Aorta (tissue), 5 donors: ENCODE results near the gene MSI2. TPM values are rescaled to one million over a fixed set of nuclear protein-coding genes. Genes with fewer than 3 reads are reported as not detected.

Experiments used
- ATAC-seq: fragments of 200-7000 bp; cut with Tn5 transposase; one replicate; pipeline ENCODE4 v1.9.1; 2022; ENCODE audit warnings: moderate library complexity; ENCODE audit not compliant: low FRiP score
- DNase-seq, 2 donors: peaks; one replicate each; pipeline ENCODE4 v3.0.0-alpha.2; 2020
- H3K27ac ChIP-seq, 2 donors: one replicate each; pipeline ENCODE4 v1.5.1; 2013; ENCODE audit warnings: low read length in 2 of 2, mild to moderate bottlenecking in 2 of 2, moderate library complexity in 2 of 2, control low read depth in 1 of 2, inconsistent platforms in 1 of 2, low read depth in 1 of 2
- H3K27me3 ChIP-seq, 2 donors: one replicate each; pipeline ENCODE4 v1.6.1; 2013; ENCODE audit warnings: control low read depth in 1 of 2, low read length in 1 of 2, mild to moderate bottlenecking in 1 of 2, moderate library complexity in 1 of 2; ENCODE audit not compliant: insufficient read depth in 2 of 2, control insufficient read depth in 1 of 2
- H3K36me3 ChIP-seq, 2 donors: one replicate each; pipeline ENCODE4 v1.6.1; 2013; ENCODE audit warnings: control low read depth in 1 of 2, low read length in 1 of 2, mild to moderate bottlenecking in 1 of 2; ENCODE audit not compliant: insufficient read depth in 2 of 2, control insufficient read depth in 1 of 2
- H3K4me1 ChIP-seq, 2 donors: one replicate each; pipeline ENCODE4 v1.6.1; 2013; ENCODE audit warnings: low read length in 2 of 2, control low read depth in 1 of 2, mild to moderate bottlenecking in 1 of 2, moderate library complexity in 1 of 2; ENCODE audit not compliant: insufficient read depth in 2 of 2, control insufficient read depth in 1 of 2
- H3K4me3 ChIP-seq, 2 donors: one replicate each; pipeline ENCODE4 v1.5.1; 2013; ENCODE audit warnings: low read length in 2 of 2, control low read depth in 1 of 2, mild to moderate bottlenecking in 1 of 2
- H3K9me3 ChIP-seq: one replicate; pipeline ENCODE4 v1.6.1; 2013; ENCODE audit warnings: mild to moderate bottlenecking, low read length; ENCODE audit not compliant: control insufficient read depth
- WGBS, 2 donors: extraction: QIAGEN DNeasy Blood & Tissue Kit; methylation state at CpG; one replicate each; pipeline ENCODE4 v1.1.7; 2013; 5-methylcytosine and 5-hydroxymethylcytosine counted together
- intact Hi-C, 2 donors: fragments of 100-400 bp; cut with DNase I; formaldehyde crosslinking; loops; one replicate each; pipeline versions ENCODE4 v1.14.2 to v1.15.0; 2022
- polyA plus RNA-seq, 2 donors: library from polyadenylated mRNA; stranded (reverse); fragments of 200-250 nt; gene quantifications; one replicate each; pipeline ENCODE4 v1.2.3, GENCODE V29; 2013
- total RNA-seq, 2 donors: library from RNA; stranded (reverse); fragmentation: NEBNext Ultra II Directional; extraction: Animal tissue kit (Norgen Biotek cat#: 25700); gene quantifications; one replicate each; pipeline ENCODE4 v1.2.1, GENCODE V29; 2021
- donor health status: healthy with polysubstance abuse.
- donor health status: Bipolar disorder and iron deficiency.
- donor health status: DM: no; HTN: no; CAD: no.
- donor health status: DM: no; HTN: no; CAD: no.
- donor health status: DM: yes; HTN: yes; CAD: no.

Gene MSI2
- total and polyA plus RNA-seq, 4 donors = 9.3 to 48.2 (median 29.1) TPM

DNA sequence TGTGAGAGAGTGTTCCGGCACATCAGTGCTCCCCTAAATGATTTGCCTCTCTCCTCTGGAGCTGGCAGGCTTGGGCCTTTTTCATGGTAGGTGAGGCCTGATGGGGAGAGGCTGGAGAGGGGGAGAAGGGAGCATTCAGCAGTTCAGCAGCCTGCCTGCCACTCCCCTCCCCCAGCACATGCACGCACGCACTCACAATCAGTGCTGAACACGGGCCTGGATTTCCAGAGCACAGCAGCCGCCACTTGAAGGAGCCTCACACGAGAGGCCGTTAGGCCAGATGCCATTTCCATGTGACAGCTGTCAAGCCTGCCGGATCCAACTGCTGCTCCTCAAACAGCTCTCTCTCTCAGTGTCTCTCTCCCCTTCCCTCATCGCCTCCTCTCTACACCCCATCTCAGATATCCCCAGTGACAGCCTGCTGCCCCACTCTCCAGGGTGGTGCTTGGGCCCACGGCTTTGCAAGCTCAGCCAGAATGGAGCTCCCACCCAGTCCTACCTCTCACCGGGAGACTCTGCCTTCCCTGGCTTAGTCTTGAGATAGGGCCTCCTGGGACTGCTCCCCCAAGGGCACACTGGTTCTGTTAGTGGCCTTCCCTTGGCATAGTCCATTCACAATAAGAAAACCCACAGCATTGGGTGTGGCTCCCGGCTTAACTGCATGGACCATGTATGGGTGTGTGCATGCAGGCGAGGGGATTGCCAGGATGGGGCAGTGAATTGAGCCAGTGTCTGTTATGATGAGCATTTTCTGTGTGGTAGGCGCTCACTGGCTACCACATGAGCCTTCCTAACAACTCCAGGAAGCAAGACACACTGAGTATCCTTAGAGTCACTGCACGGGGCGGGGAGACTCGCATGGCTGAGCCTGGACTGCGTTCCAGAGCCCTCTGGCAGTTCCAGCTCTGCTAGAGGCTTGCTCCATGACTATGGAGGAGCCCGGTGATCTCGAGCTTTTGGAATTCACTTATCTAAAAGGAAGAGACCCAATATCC, 262.6 kb downstream of the MSI2 start:
- no peaks in the 10 kb centered on the region for H3K9me3 ChIP-seq
- H3K36me3 ChIP-seq = no peaks in the 10 kb centered on the region
- H3K27ac ChIP-seq = no peak overlapping the region
- WGBS, 2 donors = 88 to 89% methylated on average over 20 of the region's 20 CpGs
- H3K27me3 ChIP-seq = no peaks in the 10 kb centered on the region
- H3K4me3 ChIP-seq = no peak overlapping the region
- intact Hi-C loops = loop anchor here in 1 of 2 donors (5.0 kb wide), 1 partner anchor 172 kb away; no protein-coding TSS in a partner anchor
- no peak for ATAC-seq
- H3K4me1 ChIP-seq = no peaks in the 10 kb centered on the region
- peak in 1 of 2 donors; percentile 51 for DNase-seq

DNA sequence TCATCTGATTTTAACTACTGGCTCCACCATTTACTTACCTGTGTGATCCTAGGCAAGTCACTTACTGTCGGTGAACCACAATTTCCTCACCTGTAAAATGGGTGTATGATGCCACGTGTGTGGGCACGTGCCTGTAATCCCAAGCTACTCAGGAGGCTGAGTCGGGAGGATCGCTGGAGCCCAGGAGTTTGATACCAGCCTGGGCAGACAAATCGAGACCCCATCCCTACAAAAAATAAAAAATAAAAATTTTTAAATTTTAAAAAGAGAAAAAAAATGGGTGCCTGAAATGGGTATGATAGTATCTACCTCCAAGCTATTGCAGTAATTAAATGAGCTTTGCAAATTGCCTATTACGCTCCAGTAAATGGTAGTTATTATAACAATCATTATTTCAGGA, 263.5 kb downstream of the MSI2 start:
- Histone ChIP-seq H3K4me3 (no peak overlapping the region), H3K27me3 (no peaks in the 10 kb centered on the region), H3K36me3 (no peaks in the 10 kb centered on the region), H3K4me1 (no peaks in the 10 kb centered on the region), H3K27ac (no peak overlapping the region), H3K9me3 (no peaks in the 10 kb centered on the region)
- 98% methylated on average over 7 of the region's 7 CpGs for WGBS, 2 donors
- DNase-seq = no peak
- ATAC-seq = no peak
- intact Hi-C loops = loop anchor here (5.0 kb wide), 2 partner anchors 37 to 172 kb away; no protein-coding TSS in a partner anchor

DNA sequence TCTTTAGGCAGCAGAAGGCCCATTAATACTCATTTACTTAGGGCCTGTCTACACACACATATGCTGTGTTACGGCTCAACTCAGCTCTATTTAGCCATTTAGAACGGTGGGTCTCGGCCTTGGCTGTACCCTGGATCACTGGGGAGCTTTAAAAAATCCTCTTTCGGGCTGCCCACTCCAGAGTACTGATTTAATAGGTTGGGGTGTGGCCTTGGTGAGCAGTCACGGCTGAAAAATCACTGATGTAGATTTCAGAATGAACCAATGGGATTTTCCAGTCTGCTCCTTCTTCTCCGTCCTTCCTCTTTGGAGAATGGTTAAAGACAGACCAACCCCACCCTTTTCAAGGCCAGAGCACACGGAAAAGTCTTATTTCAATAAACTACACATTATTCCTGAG, 265.3 kb downstream of the MSI2 start:
- Histone ChIP-seq H3K36me3 (no peaks in the 10 kb centered on the region), H3K9me3 (no peaks in the 10 kb centered on the region), H3K27ac (no peak overlapping the region), H3K4me3 (no peak overlapping the region), H3K4me1 (no peaks in the 10 kb centered on the region), H3K27me3 (no peaks in the 10 kb centered on the region)
- intact Hi-C loops = loop anchor here in 1 of 2 donors (5.0 kb wide), 1 partner anchor 39 kb away; no protein-coding TSS in a partner anchor
- WGBS, 2 donors = 94 to 97% methylated on average over 7 of the region's 7 CpGs
- ATAC-seq (no peak), DNase-seq (no peak)

DNA sequence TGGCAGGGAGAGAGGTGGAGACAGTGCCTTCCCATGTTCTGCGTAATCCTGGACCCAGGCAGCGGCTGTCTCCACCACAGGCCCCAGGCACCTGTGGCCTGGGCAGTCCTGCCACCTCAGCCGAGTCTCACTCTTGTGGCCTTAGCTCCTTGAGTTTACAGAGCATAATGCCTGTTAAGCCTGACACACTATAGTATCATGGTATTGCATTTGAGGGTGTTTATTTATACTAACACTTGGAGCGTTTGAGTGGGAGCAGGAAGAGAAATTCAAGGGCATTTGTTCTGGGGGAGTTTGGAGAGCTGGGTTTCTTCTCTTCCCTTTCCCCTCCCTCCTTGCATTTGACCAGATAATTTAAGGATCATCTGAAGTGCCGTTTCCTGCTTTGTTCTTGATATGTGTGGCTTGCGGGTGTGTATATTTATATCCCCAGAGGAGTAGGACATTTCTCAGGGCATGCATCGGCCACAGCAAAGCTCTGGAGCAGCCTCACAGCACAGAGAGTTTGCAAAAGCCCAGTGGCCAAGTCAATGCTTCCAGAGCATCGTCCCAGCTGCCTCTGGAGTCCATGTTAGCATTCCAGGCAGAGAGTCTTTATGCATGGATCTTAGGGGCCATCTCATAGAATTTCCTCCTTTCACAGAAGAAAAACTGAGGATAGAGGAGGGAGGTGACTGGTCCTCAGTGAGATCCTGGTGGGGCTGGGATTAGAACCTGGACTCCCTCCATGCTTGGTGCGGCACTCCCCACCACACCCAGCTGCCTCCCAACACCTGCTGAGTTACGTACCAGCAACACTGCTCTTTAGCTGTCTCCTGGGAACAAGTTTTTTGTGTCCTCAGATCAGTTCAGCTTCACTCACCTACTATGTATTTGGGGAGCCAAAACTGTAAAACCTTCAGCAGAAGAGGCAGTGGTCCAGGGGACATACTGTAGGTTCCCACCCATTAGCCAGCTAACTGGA, 266.0 kb downstream of the MSI2 start:
- Histone ChIP-seq H3K27ac (no peak overlapping the region), H3K4me1 (peaks cover 0 to 3% of the 10 kb centered on the region in 2 donors), H3K9me3 (no peaks in the 10 kb centered on the region), H3K36me3 (no peaks in the 10 kb centered on the region), H3K4me3 (no peak overlapping the region), H3K27me3 (no peaks in the 10 kb centered on the region)
- intact Hi-C loops = loop anchor here in 1 of 2 donors (5.0 kb wide), 1 partner anchor 40 kb away; no protein-coding TSS in a partner anchor
- DNase-seq (no peak), ATAC-seq (no peak)
- 87 to 90% methylated on average over 10 of the region's 10 CpGs for WGBS, 2 donors

DNA sequence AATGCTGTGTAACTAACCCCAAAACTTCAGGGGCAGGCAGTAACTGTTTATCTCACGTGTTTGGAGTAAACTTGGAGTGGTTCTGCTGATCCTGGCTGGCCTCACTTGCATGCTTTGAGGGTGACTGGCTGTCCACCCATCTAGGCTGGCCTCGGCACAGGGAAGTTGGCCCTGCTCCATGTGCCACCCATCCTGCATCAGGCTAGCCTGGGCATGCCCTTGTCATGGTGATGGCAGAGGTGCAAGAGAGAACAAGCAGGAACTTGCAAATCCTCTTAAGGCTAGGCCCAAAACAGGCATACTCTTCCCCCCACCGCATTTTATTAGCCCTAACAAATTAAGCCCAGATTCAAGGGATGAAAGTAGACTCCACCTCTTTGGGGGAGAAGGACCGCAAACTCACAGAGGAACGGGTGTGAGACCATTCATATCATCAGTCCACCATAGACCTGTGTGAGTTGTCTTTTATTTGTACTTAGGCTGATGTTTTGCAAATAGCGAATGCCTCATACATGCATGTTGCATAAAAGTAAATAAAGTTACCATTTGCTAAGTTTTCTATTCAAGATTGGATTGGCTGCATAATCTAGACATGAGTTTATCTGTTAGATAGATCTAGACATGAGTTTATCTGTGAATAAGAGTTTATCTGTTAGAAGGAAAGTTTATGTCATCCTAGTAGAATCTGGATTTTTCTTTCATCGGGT, 267.8 kb downstream of the MSI2 start:
- no peak overlapping the region for H3K4me3 ChIP-seq
- peak; percentile 59 for ATAC-seq
- no peaks in the 10 kb centered on the region for H3K27me3 ChIP-seq
- no peaks in the 10 kb centered on the region for H3K9me3 ChIP-seq
- peak overlapping the region; percentile 13 to 44 for H3K27ac ChIP-seq
- intact Hi-C loops = loop anchor here in 1 of 2 donors (5.0 kb wide), 1 partner anchor 42 kb away; no protein-coding TSS in a partner anchor
- H3K4me1 ChIP-seq = peaks cover 0 to 5% of the 10 kb centered on the region in 2 donors
- no peaks in the 10 kb centered on the region for H3K36me3 ChIP-seq
- 56 to 60% methylated on average over 7 of the region's 7 CpGs for WGBS, 2 donors
- DNase-seq = peak; percentile 86 to 90

DNA sequence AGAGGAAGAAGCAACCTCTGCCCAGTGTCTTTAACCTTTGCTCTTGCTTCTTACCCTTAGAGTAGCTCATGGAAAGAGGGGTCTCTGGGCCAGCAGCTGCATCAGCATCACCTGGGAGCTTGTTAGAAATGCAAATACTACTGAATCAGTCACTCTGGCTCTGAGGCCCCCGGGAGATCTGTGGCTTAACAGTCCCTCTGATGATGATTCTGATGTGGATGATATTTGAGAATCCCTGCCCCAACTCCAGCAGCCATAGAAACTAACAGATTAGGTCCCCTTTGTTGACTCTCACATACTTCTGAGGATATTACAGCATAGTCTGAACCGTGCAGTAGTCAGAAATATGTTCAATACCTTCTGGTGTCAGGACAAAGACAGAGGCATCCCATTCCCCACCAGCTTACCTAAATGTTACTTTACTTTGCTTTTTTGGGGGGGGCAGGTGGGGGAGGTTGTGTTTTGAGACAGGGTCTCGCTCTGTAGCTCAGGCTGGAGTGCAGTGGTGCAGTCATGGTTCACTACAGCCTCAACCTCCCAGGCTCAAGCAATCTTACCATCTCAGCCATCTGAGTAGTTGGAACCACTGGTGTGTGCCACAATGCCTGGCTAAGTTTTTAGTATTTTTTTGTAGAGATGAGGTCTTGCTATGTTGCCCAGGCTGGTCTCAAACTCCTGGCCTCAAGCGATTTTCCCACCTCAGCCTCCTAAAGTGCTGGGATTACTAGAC, 268.7 kb downstream of the MSI2 start:
- Histone ChIP-seq H3K4me1 (peaks cover 0 to 5% of the 10 kb centered on the region in 2 donors), H3K4me3 (no peak overlapping the region), H3K27ac (peak overlapping the region in 1 of 2 donors; percentile 43), H3K9me3 (no peaks in the 10 kb centered on the region), H3K36me3 (no peaks in the 10 kb centered on the region), H3K27me3 (no peaks in the 10 kb centered on the region)
- WGBS, 2 donors = 93 to 94% methylated on average over 4 of the region's 4 CpGs
- ATAC-seq = no peak
- intact Hi-C loops = loop anchor here in 1 of 2 donors (5.0 kb wide), 1 partner anchor 43 kb away; no protein-coding TSS in a partner anchor
- DNase-seq = no peak

DNA sequence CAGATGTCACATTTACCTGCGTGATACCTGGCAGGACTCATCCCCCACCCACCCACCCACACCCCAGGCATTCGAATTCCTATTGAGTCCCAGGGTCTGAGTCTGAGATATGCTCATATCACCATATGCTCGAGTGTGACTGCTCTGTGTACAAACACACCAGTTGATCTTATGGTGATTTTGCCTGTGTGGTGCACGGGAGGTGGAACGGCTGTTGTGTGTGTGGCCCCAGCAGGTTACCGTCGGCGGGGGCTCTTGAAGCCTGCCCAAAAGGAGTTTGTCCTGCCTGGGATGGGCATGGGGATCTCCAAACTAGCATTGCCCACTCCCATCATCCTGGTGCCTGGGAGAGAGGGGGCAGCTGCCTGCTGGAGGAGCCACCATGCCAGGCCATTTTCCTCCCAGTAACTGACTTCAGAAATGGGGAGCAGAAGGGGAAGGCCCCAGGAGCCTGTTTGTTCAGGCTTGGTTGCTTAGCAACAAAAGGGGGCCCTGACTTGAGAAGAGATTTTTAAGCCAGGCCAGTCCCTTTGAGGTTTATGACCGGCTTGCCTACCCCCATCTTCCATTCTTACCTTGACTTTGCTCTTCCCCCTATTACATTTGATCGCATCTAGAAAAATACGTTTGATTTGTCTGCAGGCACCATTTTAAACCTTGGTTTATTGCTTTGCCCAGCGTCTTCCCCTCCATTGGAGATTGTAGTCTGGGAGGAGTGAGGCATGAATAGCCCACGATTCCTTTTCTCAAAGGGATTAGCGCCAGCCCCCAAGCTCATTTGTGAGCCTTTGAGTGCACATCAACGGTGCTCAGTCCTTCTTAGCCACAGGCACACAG, 271.1 kb downstream of the MSI2 start:
- H3K4me3 ChIP-seq = no peak overlapping the region
- H3K4me1 ChIP-seq = peaks cover 0 to 5% of the 10 kb centered on the region in 2 donors
- no peak for DNase-seq
- intact Hi-C loops = no loop called here
- H3K36me3 ChIP-seq = no peaks in the 10 kb centered on the region
- H3K9me3 ChIP-seq = no peaks in the 10 kb centered on the region
- peak overlapping the region in 1 of 2 donors; percentile 23 for H3K27ac ChIP-seq
- ATAC-seq = no peak
- WGBS, 2 donors = 64 to 72% methylated on average over 15 of the region's 15 CpGs
- no peaks in the 10 kb centered on the region for H3K27me3 ChIP-seq
